SK-N-SH (cell line): ENCODE data around the gene CDH13.

Source experiments
- RCOR1 ChIP-seq: fragments of 150-350 bp; IDR thresholded peaks from 2 replicates; pipeline ENCODE4 v1.6.1; 2017; ENCODE audit warnings: antibody characterized with exemption, low read length
- SMC3 ChIP-seq: IDR thresholded peaks from 2 replicates; pipeline ENCODE4 v1.6.1; 2012; ENCODE audit warnings: low read depth, low read length, improper control_type of control experiment

DNA sequence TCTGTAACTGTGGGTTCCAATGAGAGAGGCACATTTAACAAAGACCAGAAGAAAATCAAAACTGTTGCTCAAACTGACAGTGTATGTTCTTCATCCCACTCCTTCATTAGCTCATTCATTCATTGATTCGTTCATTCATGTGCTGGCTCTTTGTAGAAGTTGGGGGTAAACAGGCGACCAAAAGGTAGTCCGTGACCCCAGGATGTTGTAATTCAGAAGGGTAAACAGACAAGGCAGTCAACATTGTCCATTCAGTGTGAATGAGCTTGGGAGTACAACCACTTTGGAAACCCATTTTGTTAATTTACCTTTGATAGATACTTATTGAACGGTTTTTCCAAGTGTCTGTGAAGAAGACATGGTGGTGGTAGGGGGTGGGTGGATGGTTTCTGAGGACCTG, 26.1 kb downstream of the CDH13 start:
- TF ChIP-seq RCOR1 (no peak), SMC3 (no peak)
